Measurements from ENCODE around the gene HNRNPL. TPM values are rescaled to one million over a fixed set of nuclear protein-coding genes. Genes with fewer than 3 reads are reported as not detected.
"Not testable (repeated sequence)": the region's sequence is repeated elsewhere in the genome, so short reads cannot be mapped to it uniquely, and the experiment has no call there.

The HNRNPL gene
- polyA plus RNA-seq, 3 donors: 51.9 to 234 (median 58.7) TPM

DNA sequence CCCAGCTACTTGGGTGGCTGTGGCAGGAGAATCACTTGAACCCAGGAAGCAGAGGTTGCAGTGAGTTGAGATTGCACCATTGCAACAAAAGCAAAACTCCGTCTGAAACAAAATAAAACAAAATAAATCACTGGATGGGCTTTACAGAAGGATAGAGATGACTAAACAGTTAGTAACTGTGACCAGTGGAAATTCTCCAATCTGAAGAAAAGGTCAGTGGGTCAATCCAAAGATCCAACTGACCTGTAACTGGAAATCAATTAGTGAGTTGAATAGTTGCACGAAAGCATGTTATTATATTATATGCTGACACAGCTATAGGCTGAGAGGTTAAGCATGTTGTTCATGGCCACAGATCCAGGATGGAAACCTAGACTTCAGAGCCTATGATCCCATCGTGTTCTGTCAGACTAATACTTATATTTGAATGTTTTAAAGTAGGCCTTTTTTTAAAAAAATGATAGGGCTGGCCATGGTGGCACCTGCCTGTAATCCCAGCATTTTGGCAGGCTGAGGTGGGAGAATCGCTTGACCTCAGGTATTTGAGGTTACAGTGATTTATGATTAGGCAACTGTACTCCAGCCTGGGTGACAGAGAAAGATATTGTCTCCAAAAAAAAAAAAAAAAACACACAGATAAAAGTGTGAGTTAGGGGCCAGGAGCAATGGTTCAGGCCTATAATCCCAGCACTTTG is 19.6 kb downstream of the HNRNPL start:
- Histone ChIP-seq H3K4me3 (replicated peaks in 1 of 3; ENCODE audit: low read depth in 2 of 3, low read length in 3 of 3) (peak overlapping the region in 1 of 3 experiments; percentile 81), H3K79me2 (ENCODE audit: insufficient read depth, low read length) (peaks cover 43% of the 10 kb centered on the region), H2AFZ (ENCODE audit: insufficient read depth, low read depth, low read length, poor library complexity, severe bottlenecking) (no peak overlapping the region), H3K36me3 (replicated peaks in 1 of 2; ENCODE audit: control insufficient read depth in 1 of 2, insufficient read depth in 2 of 2, low read length in 2 of 2) (peaks cover 20 to 29% of the 10 kb centered on the region in 2 donors), H4K20me1 (ENCODE audit: insufficient read depth, low read length) (peaks cover 4% of the 10 kb centered on the region), H3K4me1 (ENCODE audit: control insufficient read depth in 1 of 2, insufficient read depth in 2 of 2, low read length in 2 of 2) (peaks cover 33 to 35% of the 10 kb centered on the region in 2 donors), H3K9ac (ENCODE audit: insufficient read depth, low read length, poor library complexity, severe bottlenecking) (no peak overlapping the region), H3K9me3 (replicated peaks in 1 of 2; ENCODE audit: control insufficient read depth in 1 of 2, insufficient read depth in 1 of 2, low read length in 2 of 2) (no peaks in the 10 kb centered on the region), H3K27me3 (ENCODE audit: control insufficient read depth in 2 of 2, insufficient read depth in 2 of 2, low read length in 2 of 2) (no peaks in the 10 kb centered on the region), H3K4me2 (replicated peaks; ENCODE audit: extremely low read depth, low read length, poor library complexity, severe bottlenecking) (peak overlapping the region; percentile 87), H3K27ac (ENCODE audit: low read depth in 1 of 2, low read length in 2 of 2) (peak overlapping the region; percentile 82 to 96)
- DNase-seq: no peak
- Mint-ChIP-seq H3K27me3 (ENCODE audit: low read depth in 3 of 3) (no peaks in the 10 kb centered on the region), H3K4me3 (peak overlapping the region; percentile 88 to 97), H3K9me3 (no peaks in the 10 kb centered on the region), H3K4me1 (peaks cover 29% of the 10 kb centered on the region), H3K36me3 (peaks cover 26 to 33% of the 10 kb centered on the region in 2 donors), H3K27ac (peak overlapping the region; percentile 91 to 95 (median 94))
- TF ChIP-seq, protein P1, sequence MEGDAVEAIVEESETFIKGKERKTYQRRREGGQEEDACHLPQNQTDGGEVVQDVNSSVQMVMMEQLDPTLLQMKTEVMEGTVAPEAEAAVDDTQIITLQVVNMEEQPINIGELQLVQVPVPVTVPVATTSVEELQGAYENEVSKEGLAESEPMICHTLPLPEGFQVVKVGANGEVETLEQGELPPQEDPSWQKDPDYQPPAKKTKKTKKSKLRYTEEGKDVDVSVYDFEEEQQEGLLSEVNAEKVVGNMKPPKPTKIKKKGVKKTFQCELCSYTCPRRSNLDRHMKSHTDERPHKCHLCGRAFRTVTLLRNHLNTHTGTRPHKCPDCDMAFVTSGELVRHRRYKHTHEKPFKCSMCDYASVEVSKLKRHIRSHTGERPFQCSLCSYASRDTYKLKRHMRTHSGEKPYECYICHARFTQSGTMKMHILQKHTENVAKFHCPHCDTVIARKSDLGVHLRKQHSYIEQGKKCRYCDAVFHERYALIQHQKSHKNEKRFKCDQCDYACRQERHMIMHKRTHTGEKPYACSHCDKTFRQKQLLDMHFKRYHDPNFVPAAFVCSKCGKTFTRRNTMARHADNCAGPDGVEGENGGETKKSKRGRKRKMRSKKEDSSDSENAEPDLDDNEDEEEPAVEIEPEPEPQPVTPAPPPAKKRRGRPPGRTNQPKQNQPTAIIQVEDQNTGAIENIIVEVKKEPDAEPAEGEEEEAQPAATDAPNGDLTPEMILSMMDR (IDR thresholded peaks at IDR 0.05): no peak
- 93% methylated on average over 2 of the region's 4 CpGs for WGBS (ENCODE audit: insufficient coverage)
- intact Hi-C loops (cut with micrococcal nuclease): loop anchor here in 1 of 2 donors (2.0 to 5.0 kb wide), 2 partner anchors 21 to 67 kb away; partner anchors contain the start of genes NFKBIB and SIRT2

DNA sequence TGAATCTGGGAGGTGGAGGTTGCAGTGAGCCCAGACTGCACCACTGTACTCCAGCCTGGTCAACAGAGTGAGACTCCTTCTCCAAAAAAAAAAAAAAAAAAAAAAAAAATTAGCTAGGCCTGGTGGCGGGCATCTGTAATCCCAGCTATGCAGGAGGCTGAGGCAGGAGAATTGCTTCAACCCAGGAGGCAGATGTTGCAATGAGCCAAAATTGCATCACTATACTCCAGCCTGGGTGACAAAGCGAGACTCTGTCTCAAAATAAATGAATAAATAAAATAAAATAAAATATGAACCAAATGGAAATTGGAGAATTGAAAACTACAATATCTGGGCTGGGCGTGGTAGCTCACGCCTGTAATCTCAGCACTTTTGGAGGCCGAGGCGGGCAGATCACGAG is 20.6 kb downstream of the HNRNPL start:
- peaks cover 36 to 43% of the 10 kb centered on the region in 2 donors for H3K36me3 Mint-ChIP-seq
- intact Hi-C loops (cut with micrococcal nuclease): not testable (repeated sequence)
- H3K36me3 ChIP-seq (replicated peaks in 1 of 2; ENCODE audit: control insufficient read depth in 1 of 2, insufficient read depth in 2 of 2, low read length in 2 of 2): peaks cover 29 to 38% of the 10 kb centered on the region in 2 donors

More for the DNA sequence above, 20.6 kb downstream of the HNRNPL start:
- not testable (repeated sequence) for H3K27me3 ChIP-seq (ENCODE audit: control insufficient read depth in 2 of 2, insufficient read depth in 2 of 2, low read length in 2 of 2); H2AFZ ChIP-seq (ENCODE audit: insufficient read depth, low read depth, low read length, poor library complexity, severe bottlenecking); H3K9ac ChIP-seq (ENCODE audit: insufficient read depth, low read length, poor library complexity, severe bottlenecking); H3K4me3 ChIP-seq (replicated peaks in 1 of 3; ENCODE audit: low read depth in 2 of 3, low read length in 3 of 3); H3K4me3 Mint-ChIP-seq; H3K9me3 Mint-ChIP-seq; H3K9me3 ChIP-seq (replicated peaks in 1 of 2; ENCODE audit: control insufficient read depth in 1 of 2, insufficient read depth in 1 of 2, low read length in 2 of 2); H3K4me2 ChIP-seq (replicated peaks; ENCODE audit: extremely low read depth, low read length, poor library complexity, severe bottlenecking); H4K20me1 ChIP-seq (ENCODE audit: insufficient read depth, low read length); H3K27me3 Mint-ChIP-seq (ENCODE audit: low read depth in 3 of 3)
- Mint-ChIP-seq H3K27ac (peak overlapping the region; percentile 85 to 93 (median 91)), H3K4me1 (peaks cover 29% of the 10 kb centered on the region)
- peak; percentile 76 to 83 (median 79) for DNase-seq
- Histone ChIP-seq H3K4me1 (ENCODE audit: control insufficient read depth in 1 of 2, insufficient read depth in 2 of 2, low read length in 2 of 2) (peaks cover 33 to 35% of the 10 kb centered on the region in 2 donors), H3K79me2 (ENCODE audit: insufficient read depth, low read length) (peaks cover 43% of the 10 kb centered on the region), H3K27ac (ENCODE audit: low read depth in 1 of 2, low read length in 2 of 2) (peak overlapping the region; percentile 57 to 96)
- WGBS (ENCODE audit: insufficient coverage): no CpG with 5 or more reads among the region's 7 CpGs
